Ascending aorta (tissue), 2 donors: Measurements from ENCODE around the gene EIF4EBP2. TPM values are rescaled to one million over a fixed set of nuclear protein-coding genes. Genes with fewer than 3 reads are reported as not detected.

Source experiments
- DNase-seq, 2 donors: peaks; one replicate each; pipeline ENCODE4 v3.0.0-alpha.2; 2019; ENCODE audit warnings: low spot score in 2 of 2
- H3K27ac ChIP-seq, 2 donors: fragments of 200-600 bp; sonication (generic); one replicate each; pipeline ENCODE4 v1.5.1; 2016 to 2017; ENCODE audit warnings: mild to moderate bottlenecking in 1 of 2
- H3K27me3 ChIP-seq: fragments of 200-600 bp; sonication (generic); one replicate; pipeline ENCODE4 v1.5.1; 2017
- H3K36me3 ChIP-seq, 2 donors: fragments of 200-600 bp; sonication (generic); one replicate each; pipeline ENCODE4 v1.5.1; 2016
- H3K4me1 ChIP-seq, 2 donors: fragments of 200-600 bp; sonication (generic); one replicate each; pipeline ENCODE4 v1.5.1; 2016 to 2017; ENCODE audit warnings: mild to moderate bottlenecking in 1 of 2
- H3K4me3 ChIP-seq, 2 donors: fragments of 200-600 bp; sonication (generic); one replicate each; pipeline ENCODE4 v1.5.1; 2016 to 2017; ENCODE audit warnings: mild to moderate bottlenecking in 1 of 2
- H3K9me3 ChIP-seq, 2 donors: fragments of 200-600 bp; sonication (generic); one replicate each; pipeline ENCODE4 v1.5.1; 2016
- intact Hi-C: fragments of 100-400 bp; cut with DNase I; formaldehyde crosslinking; loops from one replicate; pipeline ENCODE4 v1.15.1; 2023
- total RNA-seq: library from RNA; depleted of rRNA; stranded (reverse); fragments of >200 nt; gene quantifications from one replicate; pipeline ENCODE4 v1.1.0, GENCODE V29; 2016
- TF ChIP-seq, protein P1 (sequence below), 3 experiments: fragments of 200-600 bp in 2 of 3; fragments of 450-650 bp in 1 of 3; sonication (generic) in 2 of 3; IDR thresholded peaks; one replicate each; pipeline ENCODE4 v1.5.1; 2016 to 2019; ENCODE audit warnings: antibody characterized with exemption in 3 of 3, mild to moderate bottlenecking in 1 of 3, moderate library complexity in 1 of 3

Gene EIF4EBP2
- total RNA-seq, 1 donor from 2014 or later = 35.4 TPM

DNA sequence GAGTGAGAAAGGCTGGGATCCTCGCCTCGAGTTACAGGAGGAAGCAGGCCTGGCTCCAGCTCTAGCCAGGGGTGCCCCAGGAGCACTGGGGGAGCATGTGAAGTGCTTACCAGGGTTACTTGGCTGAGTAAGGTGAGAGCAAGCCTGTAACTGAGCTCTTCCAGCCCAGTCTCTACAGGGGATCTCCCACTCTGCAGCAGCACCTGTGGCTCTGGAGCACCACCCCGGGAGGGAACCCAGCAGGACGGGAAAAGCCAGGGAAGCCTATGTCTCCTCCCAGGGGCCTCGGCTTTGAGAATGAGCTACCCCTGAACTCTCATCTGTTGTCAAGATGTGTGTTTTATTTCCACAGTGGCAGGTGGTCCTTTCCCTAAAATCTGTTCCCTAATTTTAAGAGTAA lies 32.1 kb upstream of the EIF4EBP2 start:
- H3K27ac ChIP-seq = no peak overlapping the region
- H3K27me3 ChIP-seq = no peaks in the 10 kb centered on the region
- no peaks in the 10 kb centered on the region for H3K4me1 ChIP-seq
- H3K4me3 ChIP-seq = no peak overlapping the region
- H3K36me3 ChIP-seq = no peaks in the 10 kb centered on the region
- H3K9me3 ChIP-seq = no peaks in the 10 kb centered on the region
- TF ChIP-seq, protein P1, sequence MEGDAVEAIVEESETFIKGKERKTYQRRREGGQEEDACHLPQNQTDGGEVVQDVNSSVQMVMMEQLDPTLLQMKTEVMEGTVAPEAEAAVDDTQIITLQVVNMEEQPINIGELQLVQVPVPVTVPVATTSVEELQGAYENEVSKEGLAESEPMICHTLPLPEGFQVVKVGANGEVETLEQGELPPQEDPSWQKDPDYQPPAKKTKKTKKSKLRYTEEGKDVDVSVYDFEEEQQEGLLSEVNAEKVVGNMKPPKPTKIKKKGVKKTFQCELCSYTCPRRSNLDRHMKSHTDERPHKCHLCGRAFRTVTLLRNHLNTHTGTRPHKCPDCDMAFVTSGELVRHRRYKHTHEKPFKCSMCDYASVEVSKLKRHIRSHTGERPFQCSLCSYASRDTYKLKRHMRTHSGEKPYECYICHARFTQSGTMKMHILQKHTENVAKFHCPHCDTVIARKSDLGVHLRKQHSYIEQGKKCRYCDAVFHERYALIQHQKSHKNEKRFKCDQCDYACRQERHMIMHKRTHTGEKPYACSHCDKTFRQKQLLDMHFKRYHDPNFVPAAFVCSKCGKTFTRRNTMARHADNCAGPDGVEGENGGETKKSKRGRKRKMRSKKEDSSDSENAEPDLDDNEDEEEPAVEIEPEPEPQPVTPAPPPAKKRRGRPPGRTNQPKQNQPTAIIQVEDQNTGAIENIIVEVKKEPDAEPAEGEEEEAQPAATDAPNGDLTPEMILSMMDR (IDR thresholded peaks at IDR 0.05) = no peak
- no peak for DNase-seq
- intact Hi-C loops = no loop called here

DNA sequence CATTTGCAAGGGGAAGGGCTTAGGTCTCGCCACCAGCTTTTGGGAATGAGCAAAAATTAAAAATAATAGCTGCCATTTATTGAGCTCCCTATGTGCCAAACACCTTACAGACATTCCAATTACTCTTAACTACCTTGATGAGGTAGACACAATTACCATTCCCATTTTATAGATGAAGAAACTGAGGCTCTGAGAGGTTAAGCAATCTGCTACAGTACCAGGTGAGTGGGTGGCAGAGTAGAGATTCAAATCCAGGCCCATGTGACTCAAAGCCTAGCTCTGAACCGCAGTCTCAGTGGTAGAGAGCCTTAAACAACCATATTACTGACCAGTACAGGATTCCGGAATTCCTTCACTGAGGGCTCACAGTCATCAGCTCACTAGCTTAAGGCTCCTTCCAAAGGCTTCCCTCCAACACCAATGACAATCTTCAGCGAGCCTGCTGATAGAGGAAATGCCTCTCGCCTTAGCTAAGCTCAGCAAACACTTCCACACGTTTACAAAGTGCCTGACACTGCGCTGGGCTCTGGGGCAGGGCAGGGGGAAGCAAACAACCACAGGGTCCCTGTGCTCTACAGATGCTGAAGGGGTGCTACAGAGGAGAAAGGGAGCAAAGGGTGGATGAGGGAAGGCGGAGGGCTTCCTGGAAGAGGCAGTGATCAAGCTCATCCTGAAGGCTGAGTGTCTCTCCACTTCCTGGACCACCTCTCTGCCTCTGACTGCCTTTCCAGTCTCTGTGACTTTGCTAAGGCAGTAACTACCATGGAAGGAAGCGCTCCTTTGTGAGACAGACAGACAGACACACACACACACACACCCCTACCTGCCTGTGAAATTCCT lies 28.9 kb upstream of the EIF4EBP2 start:
- no peaks in the 10 kb centered on the region for H3K36me3 ChIP-seq
- no peak overlapping the region for H3K27ac ChIP-seq
- intact Hi-C loops = no loop called here
- no peaks in the 10 kb centered on the region for H3K9me3 ChIP-seq
- DNase-seq = no peak
- TF ChIP-seq, protein P1 (IDR thresholded peaks at IDR 0.05) = no peak
- H3K4me3 ChIP-seq = no peak overlapping the region
- no peaks in the 10 kb centered on the region for H3K27me3 ChIP-seq
- no peaks in the 10 kb centered on the region for H3K4me1 ChIP-seq

DNA sequence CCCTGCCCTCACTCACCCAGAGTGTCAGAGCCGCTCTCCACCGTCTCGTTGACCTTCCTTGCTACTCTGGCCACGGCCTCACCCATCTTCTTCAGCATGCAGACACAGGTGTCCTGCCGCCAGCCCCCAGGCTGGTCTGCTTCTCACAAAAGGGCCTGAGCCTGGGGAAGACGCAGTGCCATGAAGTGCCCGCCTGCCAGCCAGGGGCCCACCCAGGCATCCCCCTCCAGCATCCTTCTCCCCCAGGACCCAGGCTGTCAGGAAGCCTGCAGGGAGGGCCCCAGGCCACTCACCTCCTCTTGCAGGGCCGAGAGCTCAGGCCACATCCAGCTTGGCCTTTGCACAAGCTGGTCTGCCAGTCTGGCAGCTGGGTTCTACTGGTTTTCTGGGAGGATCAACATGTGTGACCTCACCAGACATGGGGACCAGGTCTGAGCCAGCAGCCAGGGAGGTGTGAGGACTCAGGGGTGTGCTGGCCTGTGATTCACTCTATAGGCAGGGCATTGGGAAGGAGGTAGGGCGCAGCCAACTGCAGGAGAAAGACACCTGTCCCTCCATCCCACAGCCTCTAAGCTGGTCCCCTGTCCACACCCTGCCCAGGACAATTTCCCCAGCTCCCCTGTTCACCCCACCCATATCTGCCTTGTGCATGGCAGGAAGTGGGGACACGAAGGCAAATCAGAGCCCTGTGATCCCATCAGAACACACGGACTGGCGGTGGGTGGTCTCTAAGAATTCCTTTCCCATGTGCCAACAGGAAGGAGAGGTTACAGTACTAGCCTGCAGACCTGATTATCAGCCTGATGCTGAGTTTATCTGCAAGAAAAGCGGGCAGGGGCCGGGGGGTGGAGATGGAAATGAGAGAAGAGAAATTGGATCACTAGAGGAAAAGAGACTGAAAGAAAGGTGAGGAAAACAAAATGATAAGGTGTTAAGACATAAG lies 27.2 kb upstream of the EIF4EBP2 start:
- Histone ChIP-seq H3K27ac (no peak overlapping the region), H3K4me1 (peaks cover 0 to 7% of the 10 kb centered on the region in 2 donors), H3K27me3 (no peaks in the 10 kb centered on the region), H3K9me3 (no peaks in the 10 kb centered on the region), H3K36me3 (no peaks in the 10 kb centered on the region), H3K4me3 (no peak overlapping the region)
- no peak for DNase-seq
- intact Hi-C loops = no loop called here
- TF ChIP-seq, protein P1 (IDR thresholded peaks at IDR 0.05) = no peak

DNA sequence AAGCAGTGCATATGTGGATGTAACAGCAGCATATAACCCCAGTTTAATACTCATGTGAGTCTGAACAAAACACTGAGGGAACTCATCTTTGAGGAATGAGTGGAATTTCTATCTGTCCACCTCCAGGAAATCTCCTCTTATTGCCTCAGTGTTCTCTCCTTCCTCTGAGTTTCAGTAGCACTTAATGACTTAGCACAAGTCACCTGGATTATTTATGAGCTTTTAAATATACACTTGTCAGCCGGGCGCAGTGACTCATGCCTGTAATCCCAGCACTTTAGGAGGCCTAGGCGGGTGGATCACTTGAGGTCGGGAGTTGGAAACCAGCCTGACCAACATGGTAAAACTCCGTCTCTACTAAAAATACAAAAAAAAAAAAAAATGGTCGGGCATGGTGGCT lies 25.8 kb upstream of the EIF4EBP2 start:
- Histone ChIP-seq H3K4me1 (peaks cover 0 to 7% of the 10 kb centered on the region in 2 donors), H3K27me3 (no peaks in the 10 kb centered on the region), H3K9me3 (no peaks in the 10 kb centered on the region), H3K4me3 (no peak overlapping the region), H3K27ac (no peak overlapping the region), H3K36me3 (no peaks in the 10 kb centered on the region)
- TF ChIP-seq, protein P1 (IDR thresholded peaks at IDR 0.05) = no peak
- no peak for DNase-seq
- intact Hi-C loops = no loop called here

DNA sequence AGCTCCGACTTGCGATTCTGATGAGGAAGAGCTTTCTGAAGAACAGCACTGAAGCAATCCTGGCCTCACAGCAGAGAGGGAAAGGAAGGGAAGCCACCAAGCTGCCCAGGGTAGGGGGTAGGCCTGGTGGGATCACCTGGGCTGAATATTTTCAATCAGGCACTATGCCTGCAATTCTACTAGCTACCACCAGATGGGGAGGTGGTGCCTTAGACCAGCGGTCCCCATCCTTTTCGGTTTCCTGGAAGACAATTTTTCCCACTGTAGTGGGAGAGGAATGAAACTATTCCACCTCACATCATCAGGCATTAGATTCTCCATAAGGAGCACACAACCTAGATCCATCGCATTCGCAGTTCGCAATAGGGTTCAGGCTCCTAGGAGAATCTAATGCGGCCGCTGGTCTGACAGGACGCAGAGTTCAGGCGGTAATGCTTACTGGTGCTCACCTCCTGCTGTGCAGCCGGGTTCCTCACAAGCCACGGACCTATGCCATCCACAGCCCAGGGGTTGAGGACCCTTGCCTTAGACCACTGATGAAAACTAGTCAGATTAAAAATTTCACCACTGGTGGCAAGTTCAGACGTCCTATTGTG lies 24.3 kb upstream of the EIF4EBP2 start:
- Histone ChIP-seq H3K27ac (no peak overlapping the region), H3K36me3 (no peaks in the 10 kb centered on the region), H3K27me3 (no peaks in the 10 kb centered on the region), H3K4me3 (no peak overlapping the region), H3K4me1 (peaks cover 0 to 7% of the 10 kb centered on the region in 2 donors), H3K9me3 (no peaks in the 10 kb centered on the region)
- intact Hi-C loops = loop anchor here (5.0 kb wide), 2 partner anchors 78 to 438 kb away; partner anchors contain the start of gene SGPL1
- TF ChIP-seq, protein P1 (IDR thresholded peaks at IDR 0.05) = peak in 1 of 3 experiments; percentile 30
- no peak for DNase-seq
